Head of caudate nucleus (tissue), 42 donors: ENCODE results near the gene CPA4.

Source experiments
- DNase-seq, 42 donors: peaks; one replicate each; pipeline versions ENCODE4 v3.0.0 to v3.0.0-alpha.2; 2020 to 2021; ENCODE audit warnings: mixed read lengths in 7 of 42
- intact Hi-C: fragments of 100-400 bp; cut with DNase I; formaldehyde crosslinking; loops from one replicate; pipeline ENCODE4 v1.15.0; 2022

CPA4 gene

DNA sequence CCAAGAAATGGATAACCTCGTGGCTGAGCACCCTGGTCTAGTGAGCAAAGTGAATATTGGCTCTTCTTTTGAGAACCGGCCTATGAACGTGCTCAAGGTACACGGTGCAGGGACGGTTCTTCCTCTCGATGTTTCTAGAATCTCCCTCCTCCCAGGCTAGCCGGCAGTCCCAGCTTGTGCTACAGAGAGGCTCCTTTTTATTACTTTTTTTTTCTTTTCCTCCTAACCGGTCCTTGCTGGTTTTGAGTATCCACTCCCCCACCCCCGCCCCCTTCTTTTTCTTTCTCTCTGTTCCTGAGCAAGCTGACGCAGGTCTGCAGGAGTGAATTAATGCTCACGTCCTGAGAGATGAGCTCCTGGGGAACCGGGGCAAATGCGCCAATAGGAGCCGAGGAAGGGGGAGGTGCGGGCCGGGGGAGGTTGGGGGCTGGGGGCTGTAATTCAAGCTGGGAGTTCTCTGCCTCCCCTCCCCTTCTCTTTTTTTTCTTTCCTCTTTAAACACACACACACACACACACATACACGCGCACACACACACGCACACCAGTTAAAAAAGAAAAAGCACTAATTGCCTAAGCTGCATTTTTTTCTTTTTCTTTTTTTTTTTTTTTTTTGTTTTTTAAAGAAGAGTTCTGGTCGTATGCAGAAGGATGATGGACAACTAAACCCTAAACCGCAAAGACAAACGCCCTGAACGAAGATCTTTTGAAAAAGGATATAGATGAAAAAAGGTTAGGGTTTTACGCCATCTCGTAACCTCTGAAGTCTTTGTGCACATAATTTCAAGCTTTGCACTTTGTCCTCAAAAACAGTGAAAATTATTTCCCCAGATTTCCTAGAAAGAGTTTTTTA, 19.7 kb upstream of the CPA4 start:
- intact Hi-C loops, result loop anchor here (10.0 kb wide), 1 partner anchor 211 kb away; no protein-coding TSS in a partner anchor
- DNase-seq, result peak in 30 of 42 donors; percentile 7 to 74 (median 44)

DNA sequence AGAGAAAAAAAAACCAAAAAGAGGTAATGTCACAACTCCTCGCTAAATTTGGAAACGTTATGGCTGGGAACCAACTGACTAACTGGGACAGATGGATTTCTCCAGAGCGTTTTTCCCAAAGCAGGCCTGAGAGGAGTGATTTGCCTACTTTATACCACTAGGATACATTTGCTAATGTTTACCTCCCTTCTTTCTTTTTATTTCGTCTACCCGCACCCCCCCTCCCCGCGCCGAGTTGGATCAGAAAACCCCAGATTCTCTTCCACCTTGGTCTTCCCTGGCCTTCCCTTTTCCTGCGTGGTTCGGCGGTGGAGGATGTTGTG, 19.1 kb upstream of the CPA4 start:
- DNase-seq, result peak in 1 of 42 donors; percentile 40
- intact Hi-C loops, result loop anchor here (10.0 kb wide), 1 partner anchor 211 kb away; no protein-coding TSS in a partner anchor

DNA sequence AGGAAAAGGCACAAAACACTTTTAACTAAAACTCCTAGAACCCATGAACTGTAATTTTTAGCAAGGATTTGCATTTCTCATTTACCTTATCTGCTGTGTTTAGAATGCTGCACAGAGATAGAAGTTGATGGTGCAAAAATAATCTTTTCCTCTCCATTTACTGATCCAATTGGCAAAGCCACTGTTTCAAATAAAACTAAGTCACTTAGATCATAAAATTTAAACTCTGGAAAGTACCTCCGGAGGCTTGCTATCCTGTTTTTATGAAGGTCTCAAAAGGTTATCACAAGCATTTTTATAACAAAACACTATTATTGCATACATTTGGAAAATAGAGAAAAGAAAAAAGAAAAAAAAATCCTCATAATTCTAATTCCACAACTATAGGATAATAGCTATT, 18.7 kb upstream of the CPA4 start:
- DNase-seq, result no peak
- intact Hi-C loops, result loop anchor here (10.0 kb wide), 1 partner anchor 211 kb away; no protein-coding TSS in a partner anchor

DNA sequence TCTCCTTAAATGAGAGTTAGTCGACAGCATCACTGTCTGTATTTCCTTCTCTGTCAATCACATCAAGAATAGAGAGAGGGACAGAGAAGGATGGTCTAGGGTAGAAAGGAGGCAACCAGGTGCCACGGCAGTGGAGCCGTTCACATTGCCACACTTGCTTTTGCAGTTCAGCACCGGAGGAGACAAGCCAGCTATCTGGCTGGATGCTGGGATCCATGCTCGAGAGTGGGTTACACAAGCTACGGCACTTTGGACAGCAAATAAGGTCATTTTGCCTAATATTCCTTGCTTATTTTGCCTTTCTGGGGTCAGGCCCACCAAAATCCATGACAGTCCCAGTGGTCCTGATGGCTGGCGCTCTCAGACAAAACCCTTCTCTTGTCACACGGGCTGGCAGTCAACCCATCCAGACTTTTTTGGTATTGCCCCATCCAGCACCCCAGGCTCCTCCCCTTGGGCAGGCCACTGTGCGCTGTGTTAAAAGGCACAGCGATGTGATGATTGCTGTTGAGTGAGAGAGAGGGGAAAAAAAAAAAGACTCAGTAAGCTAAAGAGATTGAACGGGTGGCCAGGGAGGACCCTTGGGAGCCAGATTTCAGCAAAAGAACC, 17.9 kb upstream of the CPA4 start:
- intact Hi-C loops, result loop anchor here (10.0 kb wide), 1 partner anchor 210 kb away; no protein-coding TSS in a partner anchor

DNA sequence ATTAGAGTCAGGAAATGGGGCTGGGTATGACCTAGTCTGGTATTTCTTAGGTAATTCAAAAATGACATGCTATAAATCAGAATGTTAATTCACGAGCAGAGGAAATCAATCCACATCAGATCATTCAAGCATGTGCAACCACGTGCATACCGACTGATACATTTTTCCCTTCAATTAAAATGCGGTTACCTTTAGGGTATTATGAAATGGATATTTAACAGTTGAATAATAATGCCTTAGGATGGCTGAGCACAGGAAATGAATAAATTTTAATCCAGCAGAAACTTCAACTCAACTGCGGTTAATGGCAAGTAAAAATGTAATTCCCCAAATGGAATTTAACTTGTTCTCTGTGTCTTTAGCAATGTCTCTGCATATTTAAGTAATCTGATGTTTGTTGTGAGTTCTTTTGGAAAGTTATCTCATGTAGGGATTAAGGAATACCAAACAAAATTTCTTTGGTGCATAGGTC, 17.1 kb upstream of the CPA4 start:
- intact Hi-C loops, result loop anchor here (10.0 kb wide), 1 partner anchor 209 kb away; no protein-coding TSS in a partner anchor
- no peak for DNase-seq

More for the DNA sequence above, 17.9 kb upstream of the CPA4 start:
- no peak for DNase-seq

DNA sequence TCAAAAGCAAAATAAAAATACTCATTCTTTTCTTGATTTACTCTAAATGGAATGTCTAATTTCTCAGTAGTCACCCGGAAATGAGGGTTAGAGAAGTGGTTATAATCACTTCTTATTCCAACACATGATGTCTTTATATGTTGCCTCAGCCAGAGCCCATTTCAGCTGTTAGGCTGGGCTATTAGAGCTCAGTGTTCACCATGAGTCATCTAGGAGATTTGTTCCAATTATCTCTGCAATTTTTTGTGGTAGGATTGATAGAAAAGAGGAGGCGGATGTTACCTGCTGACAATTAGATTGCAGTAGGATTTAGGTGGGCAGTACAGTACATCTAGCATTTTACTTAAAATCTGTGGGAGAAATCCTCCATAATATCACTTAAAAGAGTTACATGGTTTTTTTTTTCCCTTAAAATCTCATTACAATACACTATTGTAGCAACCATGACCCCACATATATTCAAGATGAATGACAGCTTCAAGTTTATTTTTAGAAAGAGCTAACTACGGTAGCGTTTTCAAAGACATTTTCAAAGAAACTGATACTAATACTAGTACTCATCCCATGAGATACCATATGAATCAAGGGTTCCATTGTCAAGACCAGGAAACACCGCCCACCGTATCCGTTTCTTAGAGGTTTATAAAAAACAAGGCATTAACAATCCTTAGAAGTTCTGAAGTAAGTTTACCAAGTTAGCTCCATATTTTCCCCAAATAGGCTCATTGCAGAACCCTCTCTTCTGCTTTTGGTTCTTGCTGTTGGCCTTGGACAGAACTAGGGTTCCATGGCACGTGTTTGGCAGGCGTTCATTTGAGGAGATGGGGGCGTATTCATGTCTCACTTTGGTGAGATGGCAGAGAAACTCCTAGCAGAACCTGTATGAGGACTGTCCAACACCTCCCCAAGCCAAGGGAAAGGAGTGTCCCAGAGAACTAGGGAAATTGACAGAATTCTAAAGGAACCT, 15.9 kb upstream of the CPA4 start:
- intact Hi-C loops, result loop anchor here (10.0 kb wide), 1 partner anchor 208 kb away; no protein-coding TSS in a partner anchor
- peak in 8 of 42 donors; percentile 20 to 59 (median 31) for DNase-seq

DNA sequence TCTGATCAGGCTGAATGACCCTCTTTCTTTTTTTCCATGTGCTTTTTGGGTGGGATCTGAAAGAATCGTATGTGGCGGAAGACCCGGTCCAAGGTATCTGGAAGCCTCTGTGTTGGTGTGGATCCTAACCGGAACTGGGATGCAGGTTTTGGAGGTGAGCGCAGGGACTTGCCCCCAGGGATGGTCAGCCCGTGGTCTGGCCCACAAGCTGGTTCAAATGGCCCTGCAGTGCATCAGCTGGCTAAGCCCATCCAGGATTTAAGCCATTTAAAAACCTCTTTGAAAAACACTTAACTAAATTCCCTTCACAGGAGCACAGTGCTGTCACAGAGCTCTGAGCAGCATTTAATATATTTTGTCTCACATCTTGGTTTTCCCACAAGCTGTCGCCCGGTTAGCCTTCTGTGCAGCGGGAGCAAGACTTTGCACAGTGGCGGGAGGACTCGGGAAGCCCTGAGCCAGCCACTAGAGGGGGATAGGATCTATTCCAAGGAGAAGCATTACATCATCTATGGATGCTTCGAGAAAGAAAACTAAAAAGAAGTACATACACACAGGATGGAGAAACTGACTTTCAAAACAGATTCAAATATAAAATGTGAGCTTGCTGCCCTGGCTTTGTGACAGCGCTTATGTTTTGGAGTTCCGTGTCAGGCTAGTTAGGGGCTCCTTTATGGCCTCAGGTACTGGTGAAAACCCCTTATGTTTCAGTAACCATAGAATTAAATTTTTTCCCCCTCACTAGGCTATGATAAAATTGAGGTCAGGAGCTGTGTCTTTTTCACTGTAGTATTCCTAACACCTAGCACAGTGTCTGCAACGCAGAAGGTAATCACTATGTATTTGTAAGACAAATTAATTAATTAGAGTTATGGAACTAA, 15.0 kb upstream of the CPA4 start:
- intact Hi-C loops, result loop anchor here (10.0 kb wide), 1 partner anchor 207 kb away; no protein-coding TSS in a partner anchor

DNA sequence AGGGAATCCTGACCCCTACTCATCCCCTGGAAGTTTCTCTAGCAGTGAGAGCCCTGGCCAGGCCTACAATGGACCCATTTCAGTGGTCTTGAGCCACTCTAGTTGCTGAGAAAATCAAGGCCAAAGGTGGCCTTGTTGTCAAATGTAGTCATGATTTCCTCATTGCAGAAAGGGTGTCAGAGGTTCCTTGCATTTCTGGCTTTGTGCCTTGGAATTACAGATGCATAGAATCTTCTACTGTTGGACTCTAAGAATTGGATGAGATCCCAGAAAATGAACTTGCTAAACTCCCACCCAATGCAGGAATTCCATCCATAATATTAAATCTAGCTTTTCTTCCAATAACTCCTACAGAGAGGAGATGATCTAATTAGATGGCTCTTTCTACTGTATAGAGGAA, 14.1 kb upstream of the CPA4 start:
- intact Hi-C loops, result loop anchor here (10.0 kb wide), 1 partner anchor 206 kb away; no protein-coding TSS in a partner anchor
- no peak for DNase-seq

More for the DNA sequence above, 15.0 kb upstream of the CPA4 start:
- DNase-seq, result peak; percentile 29 to 87 (median 67)

DNA sequence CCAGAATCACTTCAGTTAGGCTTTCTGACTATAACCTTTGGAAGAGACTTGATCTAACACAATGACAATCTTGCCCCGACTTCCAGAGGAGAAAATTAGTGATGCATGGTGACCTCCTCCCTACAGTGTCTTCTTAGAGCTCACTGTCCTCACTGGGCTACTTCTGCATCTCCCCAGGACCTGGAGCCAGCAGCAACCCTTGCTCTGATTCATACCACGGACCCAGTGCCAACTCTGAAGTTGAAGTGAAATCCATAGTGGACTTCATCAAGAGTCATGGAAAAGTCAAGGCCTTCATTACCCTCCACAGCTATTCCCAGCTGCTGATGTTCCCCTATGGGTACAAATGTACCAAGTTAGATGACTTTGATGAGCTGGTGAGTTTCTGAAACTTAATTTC, 13.7 kb upstream of the CPA4 start:
- DNase-seq, result no peak
- intact Hi-C loops, result loop anchor here (10.0 kb wide), 1 partner anchor 206 kb away; no protein-coding TSS in a partner anchor

DNA sequence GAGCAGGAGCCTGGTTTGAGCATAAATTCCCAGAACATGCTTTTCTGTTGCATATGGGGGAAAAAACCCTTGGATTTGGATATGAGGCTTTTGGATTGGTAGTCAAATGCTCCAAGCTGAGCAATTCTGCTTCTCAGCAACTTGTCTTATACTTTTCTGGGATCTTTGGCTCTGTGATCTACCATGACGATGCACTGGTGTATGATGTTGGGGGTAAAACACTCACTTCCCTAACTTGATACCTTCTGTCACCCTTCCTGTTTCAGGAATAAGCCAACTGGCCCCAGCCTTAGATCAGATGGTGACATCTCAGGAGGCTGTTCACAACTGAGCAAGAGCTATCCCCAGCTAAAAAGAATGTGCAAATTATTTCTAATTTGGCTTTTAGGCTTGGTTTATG, 13.1 kb upstream of the CPA4 start:
- intact Hi-C loops, result loop anchor here (10.0 kb wide), 1 partner anchor 205 kb away; no protein-coding TSS in a partner anchor
- no peak for DNase-seq

DNA sequence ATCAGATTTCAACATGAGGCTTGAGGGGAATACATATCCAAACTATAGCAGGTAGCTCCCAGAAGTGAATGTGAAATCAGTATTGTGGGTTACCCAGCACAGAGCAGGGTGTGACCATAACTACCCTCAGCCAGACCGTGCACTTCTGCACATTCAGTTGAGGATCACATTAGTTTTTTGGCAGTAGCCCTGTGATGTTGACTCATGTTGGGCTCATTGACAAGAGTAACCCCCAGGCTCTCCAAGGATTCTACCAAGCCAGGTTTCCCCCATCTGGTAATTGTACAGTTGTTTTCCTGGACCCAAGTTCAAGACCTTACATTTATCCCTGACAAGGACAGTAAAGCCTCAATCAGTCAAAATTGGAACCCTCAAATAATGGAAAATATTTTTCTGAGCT, 11.7 kb upstream of the CPA4 start:
- DNase-seq, result no peak
- intact Hi-C loops, result no loop called here

DNA sequence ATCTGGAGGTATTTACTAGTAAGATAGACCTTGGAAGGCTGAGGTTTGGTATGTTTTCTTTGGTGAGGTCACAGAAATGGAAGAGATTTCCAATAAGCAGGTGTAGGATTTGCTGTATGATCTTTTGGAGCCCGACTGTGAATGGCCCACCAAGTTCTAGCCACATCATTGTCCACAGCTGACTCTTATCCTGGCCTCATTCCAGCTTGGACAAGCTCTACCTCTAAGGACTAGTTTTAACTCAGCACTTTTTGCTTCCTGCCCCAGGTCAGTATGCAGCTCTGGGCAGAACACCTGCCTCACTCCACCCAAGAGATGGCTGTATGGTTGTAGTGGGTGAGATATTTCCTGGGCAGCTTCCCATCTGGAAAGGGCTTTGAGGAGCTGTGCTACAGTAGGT, 6.1 kb upstream of the CPA4 start:
- intact Hi-C loops, result no loop called here
- DNase-seq, result no peak

DNA sequence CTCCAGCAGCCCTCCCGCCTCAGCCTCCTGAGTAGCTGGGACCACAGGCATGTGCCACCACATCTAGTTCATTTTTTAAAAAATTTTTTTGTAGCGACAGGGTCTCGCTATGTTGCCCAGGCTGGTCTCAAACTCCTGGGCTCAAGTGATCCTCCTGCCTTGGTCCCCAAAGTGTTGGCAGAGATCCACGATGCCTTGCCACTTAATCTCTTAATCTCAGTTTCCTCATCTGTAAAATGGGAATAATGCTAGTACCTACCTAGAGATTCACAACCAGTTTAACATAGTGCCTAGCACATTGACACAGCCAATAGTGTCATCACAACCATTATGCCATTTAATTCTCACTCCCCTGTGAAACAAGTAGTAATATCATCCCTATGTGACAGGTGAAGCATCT, 4.8 kb upstream of the CPA4 start:
- intact Hi-C loops, result no loop called here
- no peak for DNase-seq

DNA sequence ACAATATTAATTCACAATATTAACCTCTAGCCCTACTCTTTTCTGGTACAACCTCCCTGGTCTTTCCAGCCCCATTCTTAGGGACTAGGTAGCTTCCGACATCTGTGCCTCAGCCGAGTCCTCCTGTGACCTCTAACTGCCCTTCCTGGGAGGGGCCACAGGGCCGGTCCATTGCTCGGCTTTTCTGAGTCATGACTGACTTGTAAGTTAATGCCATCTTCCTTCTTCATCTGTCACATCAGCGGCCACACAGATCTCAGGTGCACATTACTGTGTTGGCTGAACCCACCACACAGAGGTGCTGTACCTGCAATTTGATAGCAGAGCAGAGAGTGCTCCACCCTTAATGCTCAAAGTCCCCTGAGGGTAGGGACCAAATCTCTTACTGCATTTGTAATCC, 4.1 kb upstream of the CPA4 start:
- DNase-seq, result no peak
- intact Hi-C loops, result no loop called here

DNA sequence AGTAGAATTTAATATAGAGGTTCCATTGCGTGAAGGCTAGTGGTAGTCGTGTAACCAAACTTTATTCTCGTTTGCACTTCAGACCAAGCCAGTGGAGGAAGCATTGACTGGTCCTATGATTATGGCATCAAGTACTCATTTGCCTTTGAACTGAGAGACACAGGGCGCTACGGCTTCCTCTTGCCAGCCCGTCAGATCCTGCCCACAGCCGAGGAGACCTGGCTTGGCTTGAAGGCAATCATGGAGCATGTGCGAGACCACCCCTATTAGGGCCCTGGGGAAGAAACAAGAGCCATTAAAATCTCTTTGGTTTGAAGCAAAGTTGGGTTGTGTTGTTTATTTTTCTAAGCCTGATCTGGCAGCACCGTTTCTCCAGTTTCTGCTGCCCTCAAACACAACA, 3.5 kb upstream of the CPA4 start:
- intact Hi-C loops, result no loop called here
- DNase-seq, result no peak

DNA sequence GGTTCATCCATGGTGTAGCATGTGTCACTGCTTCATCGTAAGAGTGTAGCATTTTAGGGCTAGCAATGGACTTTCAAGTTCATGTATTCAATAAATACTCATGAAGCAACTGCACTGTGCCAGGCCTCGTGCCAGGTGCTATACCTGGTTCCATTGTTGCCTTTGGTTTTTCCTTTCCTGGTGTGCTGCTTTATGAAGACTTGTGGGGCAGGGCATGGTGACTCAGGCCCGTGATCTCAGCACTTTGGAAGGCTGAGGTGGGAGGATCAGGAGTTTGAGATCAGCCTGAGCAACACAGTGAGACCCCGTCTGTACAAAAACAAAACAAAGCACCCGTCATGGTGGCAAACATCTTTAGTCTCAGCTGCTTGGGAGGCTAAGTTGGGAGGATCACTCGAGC, 2.2 kb upstream of the CPA4 start:
- no peak for DNase-seq
- intact Hi-C loops, result no loop called here

DNA sequence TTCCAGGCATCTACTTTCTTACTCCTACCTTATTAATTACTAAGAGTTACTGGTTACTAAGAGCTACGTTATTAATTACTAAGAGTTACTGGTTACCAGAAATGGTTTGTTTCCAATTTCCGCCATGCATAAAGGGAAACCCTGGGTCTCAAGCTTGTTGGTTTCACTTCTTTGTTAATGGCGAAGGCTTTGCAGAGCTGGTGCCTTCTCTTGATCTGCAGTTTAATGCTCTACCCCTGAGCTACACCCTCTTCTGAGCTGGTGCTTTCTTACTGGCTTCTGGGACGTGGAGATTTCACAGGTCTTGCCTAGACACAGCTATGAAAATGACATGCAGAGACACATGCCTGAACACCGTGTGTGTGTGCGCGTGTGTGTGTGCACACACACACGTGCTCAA, 560 bp downstream of the CPA4 start:
- DNase-seq, result no peak
- intact Hi-C loops, result no loop called here

DNA sequence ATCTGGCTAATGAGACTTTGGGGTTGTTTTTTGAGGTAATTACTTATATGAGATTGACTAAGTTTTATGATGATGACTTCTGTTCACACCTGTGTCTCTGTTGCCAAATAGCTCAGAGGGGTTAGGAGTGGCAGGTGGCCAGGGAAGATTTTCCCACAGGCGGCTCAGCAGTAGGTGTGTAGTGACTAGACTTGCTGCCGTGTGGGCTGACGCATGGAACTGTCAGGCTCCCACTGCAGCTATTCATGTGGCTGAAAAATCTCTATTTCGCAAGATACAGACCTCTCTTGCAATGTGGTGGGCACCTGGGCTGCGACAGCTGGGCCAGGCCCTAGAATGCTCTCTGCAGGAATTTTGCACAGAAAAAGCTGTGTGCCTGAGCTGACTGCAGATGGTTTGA, 1.4 kb downstream of the CPA4 start:
- intact Hi-C loops, result no loop called here
- DNase-seq, result peak in 4 of 42 donors; percentile 15 to 41 (median 27)
